Peyer's patch (tissue), 4 donors: ENCODE data around the gene SAV1. TPM values are rescaled to one million over a fixed set of nuclear protein-coding genes. Genes with fewer than 3 reads are reported as not detected.

ENCODE experiments used
- DNase-seq, 3 donors: peaks; one replicate each; pipeline ENCODE4 v3.0.0-alpha.2; 2017 to 2019
- H3K27ac ChIP-seq, 4 donors: fragments of 200-600 bp; sonication (generic); one replicate each; pipeline ENCODE4 v1.5.1; 2016 to 2019
- H3K27me3 ChIP-seq, 2 donors: fragments of 200-600 bp; sonication (generic); one replicate each; pipeline ENCODE4 v1.5.1; 2019
- H3K36me3 ChIP-seq, 3 donors: fragments of 200-600 bp; sonication (generic); one replicate each; pipeline ENCODE4 v1.5.1; 2016 to 2019
- H3K4me1 ChIP-seq, 4 donors: fragments of 200-600 bp; sonication (generic); one replicate each; pipeline ENCODE4 v1.5.1; 2016 to 2019
- H3K4me3 ChIP-seq, 4 donors: fragments of 200-600 bp; sonication (generic); 1 replicate in 3 of 4; 2 replicates in 1 of 4; pipeline ENCODE4 v1.5.1; 2016 to 2019; ENCODE audit warnings: mild to moderate bottlenecking in 1 of 4
- H3K9me3 ChIP-seq, 4 donors: fragments of 200-600 bp; sonication (generic); one replicate each; pipeline ENCODE4 v1.5.1; 2016 to 2019; ENCODE audit warnings: mild to moderate bottlenecking in 1 of 4
- CTCF ChIP-seq, 6 experiments: fragments of 450-650 bp in 4 of 6; fragments of 200-600 bp in 2 of 6; sonication (generic) in 1 of 6; IDR thresholded peaks; one replicate each; pipeline ENCODE4 v1.5.1; 2017 to 2019; ENCODE audit warnings: antibody characterized with exemption in 6 of 6, mild to moderate bottlenecking in 3 of 6, moderate library complexity in 1 of 6
- POLR2A ChIP-seq, 2 donors: fragments of 450-650 bp; IDR thresholded peaks; one replicate each; pipeline ENCODE4 v1.5.1; 2017; ENCODE audit warnings: antibody characterized with exemption in 2 of 2, mild to moderate bottlenecking in 2 of 2, moderate library complexity in 2 of 2
- total RNA-seq, 4 donors: library from RNA; depleted of rRNA; stranded (reverse); fragments of >200 nt; gene quantifications; one replicate each; pipeline ENCODE4 v1.1.0, GENCODE V29; 2016

SAV1 gene
- total RNA-seq, 4 donors from 2014 or later, result 16.6 to 23.9 (median 17.8) TPM

GRCh38 chr14:50677527-50678063, 9.5 kb upstream of the SAV1 start:
- Histone ChIP-seq H3K4me1 (no peaks in the 10 kb centered on the region), H3K27me3 (no peaks in the 10 kb centered on the region), H3K36me3 (no peaks in the 10 kb centered on the region), H3K9me3 (no peaks in the 10 kb centered on the region), H3K4me3 (no peak overlapping the region), H3K27ac (no peak overlapping the region)
- TF ChIP-seq CTCF (IDR thresholded peaks at IDR 0.05) (no peak), POLR2A (IDR thresholded peaks at IDR 0.05) (no peak)
- no peak for DNase-seq

DNA sequence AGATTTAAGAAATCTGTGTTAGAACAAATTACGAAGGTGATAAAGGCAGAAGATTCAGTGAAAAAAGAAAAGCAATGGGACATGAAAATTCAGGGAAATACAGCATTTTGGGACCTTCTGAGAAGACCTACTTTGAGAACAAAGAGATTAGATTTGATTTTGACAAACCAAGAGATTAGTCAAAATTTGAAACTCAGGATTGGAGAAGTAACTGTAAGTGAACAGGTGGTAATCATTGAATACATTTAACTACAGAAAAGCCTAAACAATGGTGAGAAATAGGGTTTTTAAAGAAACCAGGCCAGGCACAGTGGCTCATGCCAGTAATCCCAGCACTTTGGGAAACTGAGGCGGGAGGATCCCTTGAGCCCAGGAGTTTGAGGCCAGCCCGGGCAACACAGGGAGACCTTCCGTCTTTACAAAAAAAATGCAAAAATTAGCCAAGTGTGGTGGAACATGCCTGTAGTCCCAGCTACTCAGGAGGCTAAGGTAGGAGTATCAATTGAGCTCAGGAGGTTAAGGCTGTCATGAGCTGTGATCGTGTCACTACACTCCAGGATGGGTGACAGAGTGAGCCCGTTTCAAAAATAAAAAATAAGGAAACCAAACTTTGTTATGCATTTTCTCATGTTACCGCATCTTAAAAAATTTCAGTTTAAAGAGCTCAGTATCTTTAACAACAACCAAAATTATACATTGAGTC, 8.9 kb upstream of the SAV1 start:
- Histone ChIP-seq H3K4me1 (no peaks in the 10 kb centered on the region), H3K27ac (peak overlapping the region in 1 of 4 donors; percentile 12), H3K36me3 (no peaks in the 10 kb centered on the region), H3K27me3 (no peaks in the 10 kb centered on the region), H3K9me3 (no peaks in the 10 kb centered on the region), H3K4me3 (no peak overlapping the region)
- TF ChIP-seq POLR2A (IDR thresholded peaks at IDR 0.05), result no peak
- TF ChIP-seq CTCF (IDR thresholded peaks at IDR 0.05), result no peak
- no peak for DNase-seq

GRCh38 chr14:50675597-50675996, 7.5 kb upstream of the SAV1 start:
- H3K4me1 ChIP-seq, result no peaks in the 10 kb centered on the region
- no peaks in the 10 kb centered on the region for H3K36me3 ChIP-seq
- no peaks in the 10 kb centered on the region for H3K27me3 ChIP-seq
- DNase-seq, result no peak
- H3K9me3 ChIP-seq, result no peaks in the 10 kb centered on the region
- no peak overlapping the region for H3K27ac ChIP-seq
- no peak overlapping the region for H3K4me3 ChIP-seq
- TF ChIP-seq POLR2A (IDR thresholded peaks at IDR 0.05) (no peak), CTCF (IDR thresholded peaks at IDR 0.05) (no peak)

GRCh38 chr14:50670866-50671256, 2.8 kb upstream of the SAV1 start:
- Histone ChIP-seq H3K27me3 (no peaks in the 10 kb centered on the region), H3K36me3 (no peaks in the 10 kb centered on the region), H3K4me1 (peaks cover 0 to 5% (median 0%) of the 10 kb centered on the region in 4 donors), H3K27ac (no peak overlapping the region), H3K4me3 (no peak overlapping the region), H3K9me3 (no peaks in the 10 kb centered on the region)
- DNase-seq, result no peak
- TF ChIP-seq POLR2A (IDR thresholded peaks at IDR 0.05), result no peak
- TF ChIP-seq CTCF (IDR thresholded peaks at IDR 0.05), result no peak

- no peak for DNase-seq
- TF ChIP-seq POLR2A (IDR thresholded peaks at IDR 0.05) (no peak), CTCF (IDR thresholded peaks at IDR 0.05) (no peak)
- Histone ChIP-seq H3K27me3 (no peaks in the 10 kb centered on the region), H3K27ac (no peak overlapping the region), H3K4me3 (no peak overlapping the region), H3K36me3 (no peaks in the 10 kb centered on the region), H3K9me3 (no peaks in the 10 kb centered on the region), H3K4me1 (peaks cover 0 to 5% (median 0%) of the 10 kb centered on the region in 4 donors)
These were observed 2.2 kb upstream of the SAV1 start for GRCh38 chr14:50670196-50670865.
